Spleen (tissue), 11 donors: ENCODE measurements around the gene PRPF40B. TPM values are rescaled to one million over a fixed set of nuclear protein-coding genes. Genes with fewer than 3 reads are reported as not detected.
"Not testable (repeated sequence)": the region's sequence is repeated elsewhere in the genome, so short reads cannot be mapped to it uniquely, and the experiment has no call there.

ENCODE experiments used
- DNase-seq: peaks from one replicate; pipeline ENCODE4 v3.0.0-alpha.2; 2020
- H3K27ac ChIP-seq, 8 donors: fragments of 200-600 bp; sonication (generic) in 7 of 8; 1 replicate in 4 of 8; 2 replicates in 4 of 8; pipeline versions ENCODE4 v1.5.0 to v1.8.0; 2016 to 2021; ENCODE audit warnings: inconsistent platforms in 4 of 8, mild to moderate bottlenecking in 4 of 8, moderate library complexity in 1 of 8
- H3K27me3 ChIP-seq, 7 donors: fragments of 200-600 bp; sonication (generic) in 6 of 7; replicated peaks in 1 of 7; 1 replicate in 4 of 7; 2 replicates in 3 of 7; pipeline versions ENCODE4 v1.5.0 to v1.8.0; 2016 to 2021; ENCODE audit warnings: inconsistent platforms in 3 of 7, mild to moderate bottlenecking in 1 of 7
- H3K36me3 ChIP-seq, 6 donors: fragments of 200-600 bp; sonication (generic) in 5 of 6; 1 replicate in 4 of 6; 2 replicates in 2 of 6; pipeline versions ENCODE4 v1.5.0 to v1.8.0; 2016 to 2021; ENCODE audit warnings: inconsistent platforms in 2 of 6
- H3K4me1 ChIP-seq, 6 donors: fragments of 200-600 bp; sonication (generic) in 5 of 6; 1 replicate in 3 of 6; 2 replicates in 3 of 6; pipeline versions ENCODE4 v1.5.0 to v1.8.0; 2016 to 2021; ENCODE audit warnings: inconsistent platforms in 3 of 6
- H3K4me3 ChIP-seq, 8 donors: fragments of 200-600 bp; sonication (generic) in 7 of 8; 1 replicate in 4 of 8; 2 replicates in 4 of 8; pipeline versions ENCODE4 v1.5.0 to v1.8.0; 2016 to 2021; ENCODE audit warnings: inconsistent platforms in 4 of 8, mild to moderate bottlenecking in 4 of 8, moderate library complexity in 2 of 8
- H3K9me3 ChIP-seq, 8 donors: fragments of 200-600 bp; sonication (generic) in 7 of 8; 1 replicate in 4 of 8; 2 replicates in 4 of 8; pipeline versions ENCODE4 v1.5.0 to v1.8.0; 2016 to 2021; ENCODE audit warnings: inconsistent platforms in 4 of 8
- POLR2A ChIP-seq, 3 donors: fragments of 450-650 bp; IDR thresholded peaks; one replicate each; pipeline ENCODE4 v1.5.1; 2017; ENCODE audit warnings: antibody characterized with exemption in 3 of 3, mild to moderate bottlenecking in 1 of 3
- POLR2AphosphoS5 ChIP-seq, 3 donors: sonication (generic); formaldehyde crosslinking; IDR thresholded peaks; one replicate each; pipeline ENCODE4 v1.5.1; 2017; ENCODE audit warnings: antibody characterized with exemption in 3 of 3
- WGBS, 5 donors: extraction: QIAGEN DNeasy Blood & Tissue Kit in 3 of 5; methylation state at CpG; one replicate each; pipeline versions ENCODE4 v1.1.5 to v1.1.7; 2013 to 2018; 5-methylcytosine and 5-hydroxymethylcytosine counted together
- intact Hi-C: fragments of 100-400 bp; cut with DNase I; formaldehyde crosslinking; loops from one replicate; pipeline ENCODE4 v1.15.0; 2023; ENCODE audit warnings: low total_unique reads
- polyA plus RNA-seq, 3 donors: library from polyadenylated mRNA; stranded (reverse); fragments of 200-250 nt; gene quantifications; one replicate each; pipeline ENCODE4 v1.2.1, GENCODE V29; 2013
- total RNA-seq, 7 donors: library from RNA; depleted of rRNA in 3 of 7; stranded (reverse); fragments of >200 nt in 3 of 7; fragmentation: NEBNext Ultra II Directional in 4 of 7; extraction: Animal tissue kit (Norgen Biotek cat#: 25700) in 4 of 7; gene quantifications; one replicate each; pipeline versions ENCODE4 v1.1.0 to v1.2.1, GENCODE V29; 2016 to 2021
- TF ChIP-seq, protein P1 (sequence below), 11 experiments: fragments of 200-600 bp in 7 of 11; fragments of 450-650 bp in 4 of 11; sonication (generic) in 4 of 11; IDR thresholded peaks in 8 of 11; conservative IDR thresholded peaks in 3 of 11; 1 replicate in 7 of 11; 2 replicates in 4 of 11; pipeline versions ENCODE4 v1.4.0 to v1.8.0; 2016 to 2021; ENCODE audit warnings: antibody characterized with exemption in 11 of 11, inconsistent platforms in 4 of 11, mild to moderate bottlenecking in 1 of 11
- donor health status: healthy with polysubstance abuse.
- donor health status: DM: no; HTN: no; CAD: no; lungs with moderate emphysema.
- donor health status: DM: no; HTN: no; CAD: no.
- donor health status: Bipolar disorder and iron deficiency.
- donor health status: healthy.
- donor health status: DM: no; HTN: no; CAD: no.
- donor health status: DM: yes; HTN: yes; CAD: no.

PRPF40B gene
- total and polyA plus RNA-seq, 10 donors = 5.9 to 28.3 (median 19.0) TPM

DNA sequence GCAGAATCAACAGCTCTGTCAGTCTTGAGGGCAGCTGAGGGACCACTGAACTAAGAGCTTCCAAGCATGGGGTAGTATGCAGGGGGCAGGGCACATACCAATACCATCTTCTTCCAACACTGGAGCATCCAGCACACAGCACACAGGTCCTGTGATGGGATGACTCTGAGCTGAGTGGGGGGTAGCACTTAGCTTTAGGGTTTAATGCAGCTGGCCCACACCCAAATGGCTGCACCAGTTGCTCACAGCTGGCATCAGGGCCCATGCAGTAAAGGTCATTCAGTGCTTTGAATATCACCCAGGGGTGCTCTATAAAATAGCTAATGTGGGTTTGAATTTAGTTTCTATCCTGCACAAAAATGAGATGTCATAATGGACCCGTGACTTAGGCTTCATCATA is 19.6 kb upstream of the PRPF40B start:
- Histone ChIP-seq H3K4me1 (no peaks in the 10 kb centered on the region), H3K27ac (no peak overlapping the region), H3K27me3 (no peaks in the 10 kb centered on the region), H3K4me3 (no peak overlapping the region), H3K36me3 (no peaks in the 10 kb centered on the region), H3K9me3 (no peaks in the 10 kb centered on the region)
- no peak for DNase-seq
- WGBS, 5 donors = 80 to 100% (median 84%) methylated on average over 1 of the region's 1 CpG
- TF ChIP-seq POLR2A (IDR thresholded peaks at IDR 0.05) = no peak
- TF ChIP-seq POLR2AphosphoS5 (IDR thresholded peaks at IDR 0.05) = no peak
- TF ChIP-seq, protein P1, sequence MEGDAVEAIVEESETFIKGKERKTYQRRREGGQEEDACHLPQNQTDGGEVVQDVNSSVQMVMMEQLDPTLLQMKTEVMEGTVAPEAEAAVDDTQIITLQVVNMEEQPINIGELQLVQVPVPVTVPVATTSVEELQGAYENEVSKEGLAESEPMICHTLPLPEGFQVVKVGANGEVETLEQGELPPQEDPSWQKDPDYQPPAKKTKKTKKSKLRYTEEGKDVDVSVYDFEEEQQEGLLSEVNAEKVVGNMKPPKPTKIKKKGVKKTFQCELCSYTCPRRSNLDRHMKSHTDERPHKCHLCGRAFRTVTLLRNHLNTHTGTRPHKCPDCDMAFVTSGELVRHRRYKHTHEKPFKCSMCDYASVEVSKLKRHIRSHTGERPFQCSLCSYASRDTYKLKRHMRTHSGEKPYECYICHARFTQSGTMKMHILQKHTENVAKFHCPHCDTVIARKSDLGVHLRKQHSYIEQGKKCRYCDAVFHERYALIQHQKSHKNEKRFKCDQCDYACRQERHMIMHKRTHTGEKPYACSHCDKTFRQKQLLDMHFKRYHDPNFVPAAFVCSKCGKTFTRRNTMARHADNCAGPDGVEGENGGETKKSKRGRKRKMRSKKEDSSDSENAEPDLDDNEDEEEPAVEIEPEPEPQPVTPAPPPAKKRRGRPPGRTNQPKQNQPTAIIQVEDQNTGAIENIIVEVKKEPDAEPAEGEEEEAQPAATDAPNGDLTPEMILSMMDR (IDR thresholded peaks at IDR 0.05 in 8 of 11, conservative IDR thresholded peaks at IDR 0.05 in 3 of 11) = no peak
- intact Hi-C loops = no loop called here

GRCh38 chr12:49604856-49605255 is 18.5 kb upstream of the PRPF40B start:
- no peak for DNase-seq
- Histone ChIP-seq H3K27ac (no peak overlapping the region), H3K4me1 (no peaks in the 10 kb centered on the region), H3K4me3 (no peak overlapping the region), H3K36me3 (no peaks in the 10 kb centered on the region), H3K27me3 (no peaks in the 10 kb centered on the region), H3K9me3 (no peaks in the 10 kb centered on the region)
- WGBS, 5 donors = 33 to 60% (median 42%) methylated on average over 4 to 5 of the region's 5 CpGs
- intact Hi-C loops = no loop called here
- TF ChIP-seq, protein P1 (IDR thresholded peaks at IDR 0.05 in 8 of 11, conservative IDR thresholded peaks at IDR 0.05 in 3 of 11) = no peak
- no peak for TF ChIP-seq POLR2A (IDR thresholded peaks at IDR 0.05)
- no peak for TF ChIP-seq POLR2AphosphoS5 (IDR thresholded peaks at IDR 0.05)

GRCh38 chr12:49605539-49605938 is 17.8 kb upstream of the PRPF40B start, which contains the start of gene FAM186B:
TSS of gene FAM186B (minus strand) at chr12:49605639. CDS start at chr12:49605477, 162 bp downstream.
- H3K4me3 ChIP-seq, H3K4me1 ChIP-seq, H3K27me3 ChIP-seq, H3K27ac ChIP-seq, H3K9me3 ChIP-seq, intact Hi-C loops, DNase-seq, H3K36me3 ChIP-seq: not testable (repeated sequence)
- 87 to 99% (median 96%) methylated on average over 4 of the region's 4 CpGs for WGBS, 5 donors

- no peak for DNase-seq
- TF ChIP-seq, protein P1 (IDR thresholded peaks at IDR 0.05 in 8 of 11, conservative IDR thresholded peaks at IDR 0.05 in 3 of 11) = no peak
- TF ChIP-seq POLR2A (IDR thresholded peaks at IDR 0.05) (no peak), POLR2AphosphoS5 (IDR thresholded peaks at IDR 0.05) (no peak)
- Histone ChIP-seq H3K4me3 (no peak overlapping the region), H3K27me3 (peaks cover 0 to 16% (median 0%) of the 10 kb centered on the region in 7 donors), H3K4me1 (no peaks in the 10 kb centered on the region), H3K27ac (no peak overlapping the region), H3K36me3 (no peaks in the 10 kb centered on the region), H3K9me3 (peaks cover 0 to 14% (median 11%) of the 10 kb centered on the region in 8 donors)
- 96 to 100% (median 99%) methylated on average over 2 of the region's 2 CpGs for WGBS, 5 donors
- intact Hi-C loops = no loop called here
Measured at GRCh38 chr12:49609059-49609874, 14.1 kb upstream of the PRPF40B start.
